Measurements from ENCODE around the gene MYO5B. TPM values are rescaled to one million over a fixed set of nuclear protein-coding genes. Genes with fewer than 3 reads are reported as not detected.

MYO5B gene
- total RNA-seq, 2 experiments from 2014 or later: 0.02 TPM; not detected in 1

DNA sequence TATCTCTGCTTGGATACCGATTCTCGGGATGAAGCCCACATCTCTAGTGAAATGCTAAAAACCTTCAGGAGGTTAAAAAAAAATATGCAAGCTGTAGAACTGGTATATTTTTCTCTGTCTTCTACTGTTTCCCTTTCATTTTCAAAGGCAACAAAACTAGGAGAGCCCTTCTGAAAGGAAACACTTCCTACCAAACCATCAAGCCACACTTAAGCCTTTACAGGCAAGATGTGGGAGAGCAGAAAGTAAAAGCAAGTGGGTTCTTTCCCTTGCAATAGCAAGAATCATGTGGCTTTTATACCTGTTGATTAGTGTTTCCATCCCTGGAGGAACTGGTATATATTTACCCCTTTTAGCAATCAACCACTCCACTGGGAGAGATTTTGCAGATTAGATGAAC, 233.7 kb downstream of the MYO5B start:
- CTCF ChIA-PET: no interaction called here
- Mint-ChIP-seq H3K4me1 (peaks cover 29% of the 10 kb centered on the region), H3K27ac (no peak overlapping the region), H3K36me3 (no peaks in the 10 kb centered on the region), H3K9me3 (ENCODE audit: low read depth) (no peaks in the 10 kb centered on the region), H3K27me3 (peaks cover 25% of the 10 kb centered on the region), H3K4me3 (no peak overlapping the region)
- no peak for DNase-seq
- no peak for ATAC-seq

- Mint-ChIP-seq H3K9me3 (ENCODE audit: low read depth) (no peaks in the 10 kb centered on the region), H3K36me3 (no peaks in the 10 kb centered on the region), H3K4me3 (no peak overlapping the region), H3K4me1 (peaks cover 29% of the 10 kb centered on the region), H3K27ac (no peak overlapping the region), H3K27me3 (peaks cover 25% of the 10 kb centered on the region)
- CTCF ChIA-PET: no interaction called here
- ATAC-seq (no peak), DNase-seq (no peak)
Observed at GRCh38 chr18:49960376-49960775, 234.6 kb downstream of the MYO5B start.

DNA sequence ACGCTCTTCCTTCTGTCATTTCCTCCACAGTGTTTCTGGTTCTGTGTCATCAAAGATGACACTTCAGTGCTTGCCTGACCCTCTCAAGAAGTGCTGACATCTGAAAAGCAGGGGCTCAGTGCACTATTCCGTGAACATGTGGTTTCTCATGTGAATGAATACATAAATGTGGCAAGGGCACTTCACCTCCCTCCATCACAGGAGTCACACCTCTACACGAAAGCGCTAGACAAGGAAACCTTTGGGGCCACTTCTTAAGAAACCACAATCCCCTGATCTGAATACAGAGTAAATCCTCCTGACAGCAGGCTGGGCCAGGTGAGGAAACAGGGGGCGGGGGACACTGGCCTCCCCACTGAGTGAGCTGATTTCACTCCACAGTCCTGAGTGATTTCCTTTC, 235.8 kb downstream of the MYO5B start:
- no peaks in the 10 kb centered on the region for H3K36me3 Mint-ChIP-seq
- H3K4me3 Mint-ChIP-seq: no peak overlapping the region
- peak; percentile 47 for DNase-seq
- peaks cover 29% of the 10 kb centered on the region for H3K4me1 Mint-ChIP-seq
- H3K9me3 Mint-ChIP-seq (ENCODE audit: low read depth): no peaks in the 10 kb centered on the region
- ATAC-seq: peak; percentile 53
- H3K27me3 Mint-ChIP-seq: peaks cover 21% of the 10 kb centered on the region
- CTCF ChIA-PET: no interaction called here
- H3K27ac Mint-ChIP-seq: no peak overlapping the region

DNA sequence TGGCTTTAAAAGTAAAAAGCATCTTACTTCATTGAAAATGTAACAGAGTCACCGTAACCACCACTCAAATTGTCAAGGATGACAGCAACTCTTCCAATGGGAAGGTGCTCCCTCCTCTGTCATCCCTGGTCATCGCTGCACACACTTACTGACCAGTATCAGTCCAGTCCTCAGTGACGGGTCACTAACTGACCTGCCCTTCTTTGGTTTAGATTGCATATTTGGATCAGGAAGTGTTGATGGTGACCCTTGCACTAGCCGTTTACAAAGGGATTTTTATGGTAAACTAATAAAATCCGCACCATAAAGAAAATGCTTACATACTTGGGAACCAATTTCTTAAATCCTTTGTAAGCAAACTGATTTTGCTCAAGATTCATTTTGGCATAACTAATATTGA, 239.7 kb downstream of the MYO5B start:
- no peak for ATAC-seq
- Mint-ChIP-seq H3K27me3 (peaks cover 28% of the 10 kb centered on the region), H3K36me3 (no peaks in the 10 kb centered on the region), H3K9me3 (ENCODE audit: low read depth) (no peaks in the 10 kb centered on the region), H3K4me3 (no peak overlapping the region), H3K27ac (no peak overlapping the region), H3K4me1 (peaks cover 21% of the 10 kb centered on the region)
- CTCF ChIA-PET: no interaction called here
- DNase-seq: no peak

DNA sequence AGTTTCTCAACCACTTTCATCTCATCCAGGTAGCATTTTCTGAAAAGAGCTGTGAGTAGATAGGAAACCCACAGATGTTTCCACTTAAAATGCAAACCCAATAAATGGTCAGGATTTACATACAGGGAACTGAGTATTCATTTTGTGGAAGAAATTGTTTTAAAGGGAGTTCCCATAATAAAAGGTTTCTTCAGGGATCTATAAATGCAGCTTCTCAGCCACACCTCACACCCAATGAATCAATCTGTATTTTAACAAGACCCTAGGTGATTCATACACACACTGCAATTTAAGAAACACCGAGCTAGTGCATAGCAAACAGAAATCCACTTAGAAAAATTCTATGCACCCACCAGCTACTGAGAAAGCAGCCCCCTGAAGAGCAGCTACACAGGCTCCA, 241.6 kb downstream of the MYO5B start:
- H3K27me3 Mint-ChIP-seq: peaks cover 31% of the 10 kb centered on the region
- no peaks in the 10 kb centered on the region for H3K9me3 Mint-ChIP-seq (ENCODE audit: low read depth)
- CTCF ChIA-PET: no interaction called here
- no peaks in the 10 kb centered on the region for H3K36me3 Mint-ChIP-seq
- no peak for DNase-seq
- H3K4me1 Mint-ChIP-seq: peaks cover 13% of the 10 kb centered on the region
- H3K4me3 Mint-ChIP-seq: no peak overlapping the region
- ATAC-seq: no peak
- no peak overlapping the region for H3K27ac Mint-ChIP-seq

DNA sequence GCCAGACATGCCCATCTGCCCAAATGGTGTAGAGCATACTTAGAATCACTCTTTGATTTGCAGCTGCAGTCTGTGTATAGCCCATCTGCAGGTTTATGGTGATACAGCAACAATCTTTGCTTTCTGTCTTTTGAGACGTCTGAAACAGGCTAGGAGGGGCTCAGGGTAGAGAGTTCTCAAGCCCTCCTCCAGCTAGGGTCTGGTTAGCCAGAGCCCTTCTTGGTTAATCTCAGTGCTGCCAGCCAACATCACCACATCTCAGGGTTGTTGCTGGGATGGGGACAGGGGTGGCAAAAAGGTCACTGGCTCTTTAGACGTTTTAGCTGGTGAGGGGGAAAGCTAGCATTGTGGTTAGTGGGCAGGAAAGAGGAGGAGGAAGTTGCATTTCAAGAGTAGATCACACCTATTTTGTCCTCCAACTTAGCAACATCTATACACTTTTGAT, 245.0 kb downstream of the MYO5B start:
- DNase-seq: peak; percentile 44
- CTCF ChIA-PET: no interaction called here
- H3K36me3 Mint-ChIP-seq: no peaks in the 10 kb centered on the region
- peaks cover 13% of the 10 kb centered on the region for H3K4me1 Mint-ChIP-seq
- H3K9me3 Mint-ChIP-seq (ENCODE audit: low read depth): no peaks in the 10 kb centered on the region
- no peak overlapping the region for H3K27ac Mint-ChIP-seq
- peaks cover 32% of the 10 kb centered on the region for H3K27me3 Mint-ChIP-seq
- no peak overlapping the region for H3K4me3 Mint-ChIP-seq
- peak; percentile 55 for ATAC-seq

DNA sequence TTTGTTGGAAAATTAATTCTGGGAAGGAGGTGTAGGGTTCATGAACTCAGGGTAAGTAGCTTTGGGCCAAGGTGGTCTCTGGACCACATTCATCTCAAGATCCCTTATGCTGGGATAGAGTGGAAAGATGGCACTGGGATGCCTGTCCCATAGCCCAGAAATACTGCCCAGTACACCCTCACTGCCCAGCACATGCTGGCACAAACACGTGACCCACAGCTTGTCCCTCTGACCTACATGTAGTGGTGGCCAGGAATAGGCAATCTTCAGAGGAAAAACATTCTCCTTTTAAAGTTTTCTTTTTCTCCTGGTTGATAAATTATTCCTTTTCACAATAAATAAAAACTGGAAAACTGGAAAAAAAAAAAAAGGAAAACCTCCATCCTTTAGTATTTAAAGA, 246.0 kb downstream of the MYO5B start:
- no peaks in the 10 kb centered on the region for H3K9me3 Mint-ChIP-seq (ENCODE audit: low read depth)
- H3K4me1 Mint-ChIP-seq: peaks cover 15% of the 10 kb centered on the region
- H3K4me3 Mint-ChIP-seq: no peak overlapping the region
- H3K36me3 Mint-ChIP-seq: no peaks in the 10 kb centered on the region
- CTCF ChIA-PET: no interaction called here
- ATAC-seq (no peak), DNase-seq (no peak)
- H3K27ac Mint-ChIP-seq: no peak overlapping the region
- peaks cover 33% of the 10 kb centered on the region for H3K27me3 Mint-ChIP-seq

- CTCF ChIA-PET: interaction anchor here (0.7 kb wide), 1 partner anchor 13 kb away, joined by 3 read pairs; no protein-coding TSS in a partner anchor
- ATAC-seq (peak; percentile 16), DNase-seq (no peak)
- no peaks in the 10 kb centered on the region for H3K9me3 Mint-ChIP-seq (ENCODE audit: low read depth)
- peaks cover 19% of the 10 kb centered on the region for H3K27me3 Mint-ChIP-seq
- no peaks in the 10 kb centered on the region for H3K36me3 Mint-ChIP-seq
- no peak overlapping the region for H3K4me3 Mint-ChIP-seq
- no peak overlapping the region for H3K27ac Mint-ChIP-seq
- H3K4me1 Mint-ChIP-seq: peaks cover 2% of the 10 kb centered on the region
Observed at GRCh38 chr18:49944663-49945062, 250.3 kb downstream of the MYO5B start.

GRCh38 chr18:49936821-49937220, 258.1 kb downstream of the MYO5B start:
- Mint-ChIP-seq H3K27me3 (peaks cover 10% of the 10 kb centered on the region), H3K4me3 (no peak overlapping the region), H3K36me3 (no peaks in the 10 kb centered on the region), H3K4me1 (no peaks in the 10 kb centered on the region), H3K27ac (no peak overlapping the region), H3K9me3 (ENCODE audit: low read depth) (no peaks in the 10 kb centered on the region)
- CTCF ChIA-PET: no interaction called here
- ATAC-seq: no peak
- DNase-seq: no peak

- ATAC-seq (no peak), DNase-seq (no peak)
- Mint-ChIP-seq H3K27ac (no peak overlapping the region), H3K9me3 (ENCODE audit: low read depth) (no peaks in the 10 kb centered on the region), H3K36me3 (no peaks in the 10 kb centered on the region), H3K27me3 (peaks cover 6% of the 10 kb centered on the region), H3K4me1 (no peaks in the 10 kb centered on the region), H3K4me3 (no peak overlapping the region)
- CTCF ChIA-PET: no interaction called here
Observed at GRCh38 chr18:49935215-49935614, 259.7 kb downstream of the MYO5B start.

DNA sequence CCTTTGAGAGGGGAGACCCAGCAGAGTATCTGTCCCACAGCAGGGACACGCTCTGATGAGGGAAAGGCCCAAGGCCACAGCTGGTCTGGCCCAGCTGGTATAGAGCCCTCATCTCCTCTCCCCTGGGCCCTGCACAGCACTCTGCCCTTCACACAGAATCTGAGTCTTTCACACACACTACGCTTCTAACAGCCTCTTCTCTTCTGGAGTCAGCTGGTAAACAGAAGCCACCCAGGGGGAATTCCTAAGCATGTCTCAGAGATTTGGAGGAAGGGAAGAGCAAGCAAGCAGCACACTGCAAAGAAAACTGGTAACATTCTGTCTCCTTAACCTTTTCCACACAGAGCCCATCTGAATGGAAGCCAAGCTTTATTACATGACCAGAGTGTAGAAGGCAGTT, 260.5 kb downstream of the MYO5B start:
- H3K36me3 Mint-ChIP-seq: no peaks in the 10 kb centered on the region
- no peak overlapping the region for H3K4me3 Mint-ChIP-seq
- DNase-seq: no peak
- H3K9me3 Mint-ChIP-seq (ENCODE audit: low read depth): no peaks in the 10 kb centered on the region
- H3K4me1 Mint-ChIP-seq: no peaks in the 10 kb centered on the region
- H3K27ac Mint-ChIP-seq: no peak overlapping the region
- ATAC-seq: no peak
- CTCF ChIA-PET: no interaction called here
- H3K27me3 Mint-ChIP-seq: peaks cover 11% of the 10 kb centered on the region

GRCh38 chr18:49933530-49934128, 261.3 kb downstream of the MYO5B start:
- Mint-ChIP-seq H3K4me1 (no peaks in the 10 kb centered on the region), H3K9me3 (ENCODE audit: low read depth) (no peaks in the 10 kb centered on the region), H3K4me3 (no peak overlapping the region), H3K27me3 (peaks cover 13% of the 10 kb centered on the region), H3K36me3 (no peaks in the 10 kb centered on the region), H3K27ac (no peak overlapping the region)
- CTCF ChIA-PET: no interaction called here
- DNase-seq (no peak), ATAC-seq (no peak)

GRCh38 chr18:49931760-49932159, 263.2 kb downstream of the MYO5B start:
- Mint-ChIP-seq H3K27me3 (peaks cover 23% of the 10 kb centered on the region), H3K4me1 (no peaks in the 10 kb centered on the region), H3K27ac (no peak overlapping the region), H3K9me3 (ENCODE audit: low read depth) (no peaks in the 10 kb centered on the region), H3K4me3 (no peak overlapping the region), H3K36me3 (no peaks in the 10 kb centered on the region)
- no peak for ATAC-seq
- no peak for DNase-seq
- CTCF ChIA-PET: interaction anchor here (1.2 kb wide), 1 partner anchor 13 kb away, joined by 3 read pairs; no protein-coding TSS in a partner anchor

- Mint-ChIP-seq H3K27ac (no peak overlapping the region), H3K36me3 (no peaks in the 10 kb centered on the region), H3K27me3 (peaks cover 24% of the 10 kb centered on the region), H3K4me3 (no peak overlapping the region), H3K4me1 (no peaks in the 10 kb centered on the region), H3K9me3 (ENCODE audit: low read depth) (no peaks in the 10 kb centered on the region)
- ATAC-seq (no peak), DNase-seq (no peak)
- CTCF ChIA-PET: no interaction called here
Observed at GRCh38 chr18:49931179-49931578, 263.8 kb downstream of the MYO5B start.
